ENCODE data around the gene PCNT. TPM values are rescaled to one million over a fixed set of nuclear protein-coding genes. Genes with fewer than 3 reads are reported as not detected.
"Not testable (repeated sequence)": the region's sequence is repeated elsewhere in the genome, so short reads cannot be mapped to it uniquely, and the experiment has no call there.

The PCNT gene
- total RNA-seq, 4 donors from 2014 or later: 42.8 to 58.6 (median 45.9) TPM

- Histone ChIP-seq H3K36me3 (peaks cover 0 to 97% (median 24%) of the 10 kb centered on the region in 3 donors), H3K9me3 (no peaks in the 10 kb centered on the region), H3K4me1 (no peaks in the 10 kb centered on the region), H3K4me3 (no peak overlapping the region), H3K27me3 (no peaks in the 10 kb centered on the region), H3K27ac (no peak overlapping the region)
- DNase-seq (ENCODE audit: low spot score in 2 of 2): no peak
- 89 to 91% methylated on average over 26 of the region's 31 CpGs for WGBS, 2 donors
- TF ChIP-seq CTCF (IDR thresholded peaks at IDR 0.05) (no peak), POLR2A (IDR thresholded peaks at IDR 0.05) (no peak), EP300 (IDR thresholded peaks at IDR 0.05) (no peak)
Measured at GRCh38 chr21:46429754-46430681, 106.1 kb downstream of the PCNT start.

GRCh38 chr21:46431448-46431847, 107.5 kb downstream of the PCNT start:
- H3K27me3 ChIP-seq: no peaks in the 10 kb centered on the region
- WGBS, 2 donors: 93% methylated on average over 20 to 21 of the region's 21 CpGs
- peaks cover 0 to 98% (median 28%) of the 10 kb centered on the region in 3 donors for H3K36me3 ChIP-seq
- no peak overlapping the region for H3K27ac ChIP-seq
- no peak for TF ChIP-seq POLR2A (IDR thresholded peaks at IDR 0.05)
- no peak for TF ChIP-seq CTCF (IDR thresholded peaks at IDR 0.05)
- no peaks in the 10 kb centered on the region for H3K9me3 ChIP-seq
- DNase-seq (ENCODE audit: low spot score in 2 of 2): no peak
- H3K4me1 ChIP-seq: no peaks in the 10 kb centered on the region
- no peak overlapping the region for H3K4me3 ChIP-seq

DNA sequence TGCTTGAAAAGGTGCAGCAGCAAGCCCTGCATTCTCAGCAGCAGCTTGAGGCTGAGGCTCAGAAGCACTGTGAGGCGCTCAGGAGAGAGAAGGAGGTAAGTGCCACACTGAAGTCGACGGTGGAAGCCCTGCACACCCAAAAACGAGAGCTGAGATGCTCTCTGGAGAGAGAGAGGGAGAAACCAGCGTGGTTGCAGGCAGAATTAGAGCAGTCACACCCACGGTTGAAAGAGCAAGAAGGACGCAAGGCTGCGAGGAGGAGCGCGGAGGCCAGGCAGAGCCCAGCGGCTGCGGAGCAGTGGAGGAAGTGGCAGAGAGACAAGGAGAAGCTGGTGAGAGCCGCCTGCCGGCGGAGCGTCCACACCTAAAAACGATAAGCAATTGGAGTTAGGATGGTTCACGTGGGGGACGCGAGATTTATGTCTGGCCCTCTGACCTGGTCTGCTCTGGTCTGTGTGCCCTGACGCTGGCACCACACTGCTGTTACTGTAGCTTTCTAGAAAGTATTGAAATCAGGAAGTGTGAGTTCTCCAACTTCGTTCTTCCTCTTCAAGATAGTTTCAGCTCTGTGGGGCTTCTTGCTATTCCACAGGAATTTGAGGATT, 108.0 kb downstream of the PCNT start:
- DNase-seq (ENCODE audit: low spot score in 2 of 2): no peak
- WGBS, 2 donors: 82 to 86% methylated on average over 22 of the region's 22 CpGs
- Histone ChIP-seq H3K4me3 (no peak overlapping the region), H3K27me3 (no peaks in the 10 kb centered on the region), H3K4me1 (no peaks in the 10 kb centered on the region), H3K27ac (no peak overlapping the region), H3K36me3 (peaks cover 0 to 98% (median 28%) of the 10 kb centered on the region in 3 donors), H3K9me3 (no peaks in the 10 kb centered on the region)
- TF ChIP-seq POLR2A (IDR thresholded peaks at IDR 0.05): no peak
- TF ChIP-seq EP300 (IDR thresholded peaks at IDR 0.05): no peak
- no peak for TF ChIP-seq CTCF (IDR thresholded peaks at IDR 0.05)

DNA sequence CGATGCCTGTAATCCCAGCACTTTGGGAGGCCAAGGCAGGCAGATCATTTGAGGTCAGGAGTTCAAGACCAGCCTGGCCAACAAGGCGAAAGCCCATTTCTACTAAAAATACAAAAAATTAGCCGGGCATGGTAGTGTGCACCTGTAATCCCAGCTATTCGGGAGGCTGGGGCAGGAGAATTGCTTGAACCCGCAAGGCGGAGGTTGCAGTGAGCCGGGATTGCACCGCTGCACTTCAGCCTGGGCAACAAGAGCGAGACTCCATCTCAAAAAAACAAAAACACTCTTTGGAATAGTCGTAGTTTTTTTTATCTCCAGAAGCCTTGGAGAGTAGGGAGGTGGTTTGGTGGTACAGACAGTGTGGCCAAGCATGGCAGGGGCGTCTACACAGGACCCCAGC, 109.2 kb downstream of the PCNT start:
- not testable (repeated sequence) for H3K27me3 ChIP-seq; H3K4me1 ChIP-seq; DNase-seq (ENCODE audit: low spot score in 2 of 2); H3K4me3 ChIP-seq; H3K9me3 ChIP-seq; H3K27ac ChIP-seq
- peaks cover 0 to 98% (median 27%) of the 10 kb centered on the region in 3 donors for H3K36me3 ChIP-seq
- WGBS, 2 donors: 93% methylated on average over 11 of the region's 11 CpGs

GRCh38 chr21:46434322-46434958, 110.5 kb downstream of the PCNT start:
- no peak for DNase-seq (ENCODE audit: low spot score in 2 of 2)
- Histone ChIP-seq H3K27ac (no peak overlapping the region), H3K4me3 (no peak overlapping the region), H3K4me1 (no peaks in the 10 kb centered on the region), H3K9me3 (no peaks in the 10 kb centered on the region), H3K36me3 (peaks cover 0 to 98% (median 20%) of the 10 kb centered on the region in 3 donors), H3K27me3 (no peaks in the 10 kb centered on the region)
- no peak for TF ChIP-seq POLR2A (IDR thresholded peaks at IDR 0.05)
- no peak for TF ChIP-seq CTCF (IDR thresholded peaks at IDR 0.05)
- no peak for TF ChIP-seq EP300 (IDR thresholded peaks at IDR 0.05)
- WGBS, 2 donors: 93% methylated on average over 23 of the region's 23 CpGs

All from tibial nerve (tissue), 4 donors.